Stimulated activated CD8-positive, alpha-beta memory T cell treated with anti-CD3 and anti-CD28 coated beads, Interleukin-12 subunit alpha, Interleukin-12 subunit beta, amount 100 ng/mL, for 1 hour (primary cell): ENCODE measurements around the gene PROX2.
A peak's percentile ranks its signal among the peaks of the same experiment; 100 is the strongest.

ENCODE experiments used
- DNase-seq: peaks from one replicate; pipeline ENCODE4 v3.0.0-alpha.2; 2020; ENCODE audit warnings: low read depth

Gene PROX2

GRCh38 chr14:74908861-74909341, 33.0 kb upstream of the PROX2 start:
- DNase-seq = no peak

DNA sequence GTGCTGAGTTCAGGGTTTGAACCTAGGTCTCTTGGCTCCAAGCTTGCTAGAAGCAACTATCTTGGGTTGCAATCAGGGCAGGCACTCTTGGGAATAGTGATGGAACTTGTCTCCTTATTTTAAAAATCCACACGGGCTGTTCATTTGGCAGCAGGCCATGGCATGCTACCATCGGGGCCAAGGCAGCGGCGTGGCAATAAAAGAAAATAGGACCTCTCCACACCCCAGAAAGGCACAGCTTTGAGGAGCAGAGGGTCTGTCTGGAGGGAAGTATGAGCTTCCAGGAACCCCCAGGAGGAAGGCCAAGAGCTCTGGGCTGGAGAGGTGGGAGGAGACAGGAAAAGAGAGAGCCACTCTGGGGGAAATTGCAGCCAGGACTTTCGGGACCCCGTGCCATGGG, 31.8 kb upstream of the PROX2 start:
- no peak for DNase-seq

DNA sequence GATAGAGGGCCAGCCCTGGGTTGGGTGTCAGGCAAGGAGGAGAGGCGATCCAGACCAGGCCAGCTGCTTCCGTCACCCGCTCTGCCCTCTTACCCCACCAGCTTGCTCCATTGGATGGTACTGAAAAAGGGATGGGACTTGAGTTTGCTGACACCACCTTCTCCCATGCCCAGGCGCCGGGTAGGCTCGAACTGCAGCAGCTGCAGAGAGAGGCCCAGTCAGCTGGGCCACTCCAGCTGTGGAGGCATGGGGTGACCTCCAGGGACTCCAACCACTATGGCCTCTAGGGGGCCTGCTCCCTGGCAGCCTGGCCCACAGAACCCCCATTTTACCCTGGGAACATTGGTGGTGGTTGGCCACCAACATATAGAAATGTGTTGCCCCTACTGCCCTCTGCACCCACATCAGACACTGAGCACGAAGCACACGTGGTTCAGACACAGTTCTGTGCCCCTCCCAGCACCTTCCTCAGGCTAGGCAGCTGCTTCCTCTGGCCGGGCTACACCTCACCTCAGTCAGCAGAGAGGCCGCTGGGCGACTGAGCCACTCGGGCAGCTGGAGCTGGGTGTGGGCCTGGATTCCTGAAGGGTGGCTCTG, 31.1 kb upstream of the PROX2 start:
- DNase-seq = no peak

- peak; percentile 77 for DNase-seq
These were observed 29.7 kb upstream of the PROX2 start for GRCh38 chr14:74905595-74906142.

DNA sequence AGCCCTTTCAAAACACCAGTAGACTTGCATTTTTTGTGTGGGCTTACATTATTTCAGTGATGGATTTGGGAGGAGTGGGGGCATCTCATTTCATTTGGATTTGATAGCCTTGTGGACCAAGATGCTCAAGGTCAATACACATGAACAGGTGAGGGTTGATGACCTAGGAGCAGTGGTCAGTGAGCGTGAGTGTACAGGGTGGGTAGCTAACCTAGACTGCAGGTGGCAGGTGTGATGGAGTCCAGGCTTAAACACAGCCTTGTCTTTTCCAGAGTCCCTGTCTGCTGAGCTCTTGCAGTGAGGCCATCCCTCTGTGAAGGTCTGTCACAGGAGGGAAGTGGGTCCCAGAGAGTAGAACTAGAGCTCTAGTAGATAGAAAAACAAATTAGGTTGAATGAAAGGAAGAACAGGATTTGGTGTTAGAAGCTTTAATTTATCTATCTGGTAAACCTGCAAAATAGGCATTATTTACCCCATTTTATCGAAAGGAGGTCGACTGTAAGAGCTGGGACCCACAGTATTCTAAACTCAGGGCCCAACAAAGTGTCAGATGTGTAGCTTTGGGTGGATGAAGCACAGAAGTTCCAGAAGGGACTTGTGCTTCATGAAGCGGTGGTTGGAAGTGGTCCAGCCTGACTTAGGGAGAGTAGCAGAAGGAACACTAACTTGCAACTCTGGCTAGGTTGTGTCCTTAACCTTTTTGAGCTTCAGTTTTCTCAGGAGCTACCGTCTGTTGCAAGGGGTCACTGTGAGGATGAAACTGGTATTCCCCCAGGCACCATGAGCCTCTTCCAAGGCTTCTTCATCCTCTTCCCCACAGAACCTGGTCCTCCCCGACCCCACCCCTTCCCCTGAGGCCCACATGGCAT, 28.9 kb upstream of the PROX2 start:
- DNase-seq = no peak

GRCh38 chr14:74902941-74903705, 27.2 kb upstream of the PROX2 start:
- no peak for DNase-seq

DNA sequence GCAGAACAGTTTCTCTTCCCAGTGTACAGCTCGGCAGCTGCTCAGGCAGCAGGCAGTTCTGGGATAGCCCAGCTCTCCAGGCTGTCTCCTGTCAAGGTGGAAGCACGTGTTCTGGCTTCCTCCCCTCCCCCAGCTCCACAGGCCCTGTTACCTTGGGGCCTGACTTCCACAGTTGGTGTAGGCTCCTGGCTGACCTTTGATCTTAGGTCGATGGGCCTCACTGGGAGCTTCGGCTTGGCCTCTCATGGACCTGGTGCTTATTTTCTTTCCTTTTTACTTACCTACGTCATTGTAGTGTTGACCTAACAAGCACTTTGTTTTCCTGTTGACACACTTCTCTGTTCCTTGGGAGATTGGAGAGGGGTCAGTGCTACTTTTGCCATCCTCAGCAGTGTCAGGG, 22.7 kb upstream of the PROX2 start:
- DNase-seq = no peak

- DNase-seq = no peak
These were observed 22.1 kb upstream of the PROX2 start for GRCh38 chr14:74898083-74898482.

DNA sequence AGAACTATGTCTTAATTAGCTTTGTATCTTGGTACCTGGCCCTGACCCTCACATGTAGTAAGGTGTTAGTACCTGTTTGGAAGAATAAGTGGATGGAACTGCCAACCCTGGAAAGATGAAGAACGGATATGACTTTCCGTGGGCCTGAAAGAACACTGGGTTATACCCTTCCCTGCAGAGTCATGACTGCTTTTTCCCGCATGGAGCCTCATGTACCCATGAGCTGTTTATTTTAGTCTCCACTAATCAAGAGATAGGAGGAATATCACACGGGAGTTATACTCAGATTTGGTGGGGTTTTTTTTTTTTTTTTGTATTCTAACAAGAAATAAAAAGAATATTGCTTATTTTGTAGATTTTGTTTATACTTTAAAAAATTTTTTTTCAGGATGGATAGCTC, 21.7 kb upstream of the PROX2 start:
- no peak for DNase-seq

DNA sequence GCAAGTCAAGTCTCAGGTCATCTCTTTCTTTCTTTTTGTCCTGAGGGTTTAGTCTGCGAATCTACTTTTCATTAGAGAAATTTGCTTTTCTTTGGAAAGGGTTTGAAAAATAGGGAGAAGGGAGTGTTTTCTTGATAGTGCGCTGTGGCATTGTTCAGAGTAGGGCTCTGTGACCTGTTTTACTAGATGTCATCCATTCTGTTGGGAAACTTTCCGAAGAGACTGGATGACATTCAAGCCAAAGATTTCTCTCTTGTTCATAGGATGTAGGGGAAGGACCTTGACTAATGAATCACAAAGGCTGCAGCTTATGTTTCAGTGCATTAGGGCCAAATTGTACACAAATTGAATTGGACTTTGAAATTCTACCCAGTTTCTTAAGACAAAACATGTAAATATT, 20.5 kb upstream of the PROX2 start:
- no peak for DNase-seq

GRCh38 chr14:74893614-74894091, 17.7 kb upstream of the PROX2 start:
- DNase-seq = no peak

- DNase-seq = no peak
These were observed 16.8 kb upstream of the PROX2 start for GRCh38 chr14:74892745-74893144.

GRCh38 chr14:74891870-74892269, 15.9 kb upstream of the PROX2 start:
- DNase-seq = no peak

- no peak for DNase-seq
These were observed 14.3 kb upstream of the PROX2 start for GRCh38 chr14:74890262-74890661.

DNA sequence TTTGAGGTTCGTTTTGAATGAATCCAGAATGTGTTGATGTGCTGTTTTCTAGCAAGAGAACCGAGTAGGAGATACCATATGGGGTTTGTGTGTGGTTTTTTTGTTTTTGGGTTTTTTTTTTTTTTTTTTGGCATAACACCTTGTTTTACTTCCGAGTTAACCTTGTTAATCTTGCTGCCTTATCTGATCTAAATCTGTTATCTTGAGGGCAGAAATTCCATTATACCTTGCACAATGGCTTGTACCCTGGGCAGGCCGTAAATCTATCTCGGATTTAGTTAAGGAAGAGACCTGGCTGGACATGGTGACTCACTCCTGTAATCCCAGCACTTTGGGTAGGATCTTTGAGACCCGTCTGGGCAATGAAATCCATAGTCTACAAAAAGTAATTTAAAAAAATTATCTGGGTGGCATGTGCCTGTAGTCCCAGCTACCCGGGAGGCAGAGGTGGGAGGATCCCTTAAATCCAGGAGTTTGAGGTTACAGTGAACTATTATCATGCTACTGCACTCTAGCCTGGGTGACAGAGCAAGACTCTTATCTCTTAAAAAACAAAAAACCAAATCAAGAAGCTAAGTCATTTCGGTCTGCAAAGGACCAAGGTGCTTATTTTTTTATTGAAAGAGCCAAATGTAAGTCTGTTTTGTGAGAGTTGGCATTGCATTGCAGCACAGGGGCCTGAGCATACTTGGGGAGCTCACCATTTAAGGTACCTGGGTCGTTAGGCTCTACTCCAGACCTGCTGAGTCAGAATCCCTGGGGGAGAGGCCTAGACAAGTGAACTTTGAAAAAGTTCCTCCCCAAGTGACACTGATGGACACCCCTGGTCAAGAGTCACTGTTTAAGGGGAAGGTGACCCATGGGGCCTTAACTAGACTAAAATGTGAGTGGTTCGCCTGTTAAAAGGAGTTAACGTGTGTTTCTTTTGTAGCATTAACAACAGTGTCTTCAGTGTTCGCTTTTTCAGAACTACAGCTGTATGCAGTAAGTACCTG, 12.5 kb upstream of the PROX2 start:
- DNase-seq = no peak

- DNase-seq = no peak
These were observed 10.1 kb upstream of the PROX2 start for GRCh38 chr14:74886001-74886400.

- DNase-seq = peak; percentile 32
These were observed 6.4 kb upstream of the PROX2 start for GRCh38 chr14:74882103-74882920.

DNA sequence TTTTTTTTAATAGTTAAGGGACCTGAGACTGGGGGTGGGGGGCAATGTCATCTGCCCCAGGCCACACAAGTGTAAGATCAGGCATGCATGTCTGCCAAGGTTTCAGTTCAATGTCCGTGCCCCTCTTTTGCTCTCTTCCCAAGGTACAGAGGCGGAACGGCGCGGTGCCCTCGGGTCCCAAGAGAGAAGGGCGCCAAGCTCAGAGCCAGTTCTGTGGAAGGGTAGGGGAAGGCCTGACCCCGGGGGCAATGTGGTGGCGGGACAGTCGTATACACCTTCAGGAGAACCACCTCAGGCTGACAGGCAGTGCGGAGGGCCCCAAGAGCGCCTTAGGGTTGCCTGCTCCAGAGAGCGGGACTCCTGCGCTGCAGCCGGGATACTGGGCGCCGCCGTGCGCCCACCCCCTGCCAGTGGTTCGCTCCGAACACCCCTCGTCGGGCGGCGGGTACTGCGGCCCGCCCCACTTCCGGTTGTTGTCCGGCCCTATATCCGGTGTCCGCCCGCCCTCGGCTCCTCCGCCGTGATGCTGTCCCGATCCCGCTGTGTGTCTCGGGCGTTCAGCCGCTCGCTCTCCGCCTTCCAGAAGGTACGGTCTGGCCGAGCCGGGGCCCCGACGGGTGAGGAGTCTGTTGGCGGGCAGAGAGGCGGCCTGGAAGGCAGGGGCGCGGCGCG, 5.6 kb upstream of the PROX2 start, which contains the start of gene DLST:
TSS of gene DLST (plus strand) at position 486 of the 672 bp plus-strand sequence. CDS start at position 524, 38 bp downstream.
- DNase-seq = peak; percentile 77

DNA sequence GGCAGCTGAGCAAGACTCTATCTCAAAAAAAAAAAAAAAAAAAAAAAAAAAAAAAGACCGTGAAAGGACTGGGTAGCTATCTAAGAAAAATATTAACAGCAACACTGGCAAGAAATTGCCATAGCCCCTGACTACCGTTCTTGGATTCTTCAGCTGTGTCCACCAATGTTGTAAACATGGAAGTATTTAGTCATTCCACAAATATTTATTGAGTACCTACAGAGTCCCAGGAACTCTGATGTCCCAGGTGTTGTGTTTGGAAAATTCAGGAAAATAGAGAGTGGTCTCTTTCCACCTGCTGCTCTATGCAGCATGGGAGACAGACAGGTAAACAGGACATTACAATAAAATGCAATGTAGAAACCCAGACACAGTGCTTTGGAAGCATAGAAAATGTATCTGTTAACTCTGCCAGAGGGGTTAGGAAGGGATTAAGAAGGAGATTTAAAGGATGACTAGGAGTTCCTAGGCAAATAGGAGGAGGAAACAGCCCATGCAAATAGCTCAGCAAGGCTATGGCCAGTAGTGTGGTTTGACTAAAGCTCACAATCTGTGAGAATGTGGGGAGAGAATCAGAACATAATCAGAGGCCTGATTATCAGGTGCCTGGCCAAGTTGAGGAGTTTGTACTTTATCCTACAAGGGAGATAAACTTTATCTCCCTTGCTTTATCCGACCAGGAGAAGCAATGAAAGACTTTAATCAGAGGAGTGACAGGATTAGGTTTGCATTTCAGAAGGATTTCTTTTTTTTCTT, 3.7 kb upstream of the PROX2 start:
- DNase-seq = no peak
